Adrenal gland (tissue), 12 donors: ENCODE data around the gene COQ10A. TPM values are rescaled to one million over a fixed set of nuclear protein-coding genes. Genes with fewer than 3 reads are reported as not detected.
A peak's percentile ranks its signal among the peaks of the same experiment; 100 is the strongest.

ENCODE experiments used
- DNase-seq, 7 donors: peaks; one replicate each; pipeline ENCODE4 v3.0.0-alpha.2; 2019 to 2020
- H3K27ac ChIP-seq, 5 donors: fragments of 200-600 bp; sonication (generic) in 4 of 5; 1 replicate in 3 of 5; 2 replicates in 2 of 5; pipeline versions ENCODE4 v1.5.1 to v1.8.0; 2016 to 2020; ENCODE audit warnings: mild to moderate bottlenecking in 1 of 5
- H3K27me3 ChIP-seq: fragments of 200-600 bp; 2 replicates; pipeline ENCODE4 v1.8.0; 2021
- H3K36me3 ChIP-seq, 2 donors: fragments of 200-600 bp; replicated peaks in 1 of 2; 1 replicate in 1 of 2; 2 replicates in 1 of 2; pipeline versions ENCODE4 v1.5.1 to v1.8.0; 2018 to 2022
- H3K4me1 ChIP-seq, 2 donors: fragments of 200-600 bp; replicated peaks in 1 of 2; 1 replicate in 1 of 2; 2 replicates in 1 of 2; pipeline versions ENCODE4 v1.5.1 to v1.8.0; 2018 to 2021
- H3K4me3 ChIP-seq, 4 donors: fragments of 200-600 bp; sonication (generic) in 3 of 4; one replicate each; pipeline ENCODE4 v1.5.1; 2016 to 2018
- H3K9me3 ChIP-seq, 3 donors: fragments of 200-600 bp; sonication (generic) in 1 of 3; replicated peaks in 1 of 3; 1 replicate in 2 of 3; 2 replicates in 1 of 3; pipeline versions ENCODE4 v1.5.1 to v1.8.0; 2016 to 2021
- CTCF ChIP-seq, 6 experiments: fragments of 450-650 bp in 4 of 6; fragments of 200-600 bp in 2 of 6; sonication (generic) in 1 of 6; IDR thresholded peaks; 1 replicate in 5 of 6; 2 replicates in 1 of 6; pipeline versions ENCODE4 v1.5.1 to v1.8.0; 2016 to 2021; ENCODE audit warnings: antibody characterized with exemption in 6 of 6, mild to moderate bottlenecking in 2 of 6, moderate library complexity in 1 of 6
- POLR2A ChIP-seq, 2 donors: fragments of 450-650 bp; IDR thresholded peaks; one replicate each; pipeline ENCODE4 v1.6.1; 2017; ENCODE audit warnings: antibody characterized with exemption in 2 of 2, mild to moderate bottlenecking in 2 of 2, moderate library complexity in 1 of 2
- WGBS, 4 donors: extraction: QIAGEN DNeasy Blood & Tissue Kit in 2 of 4; methylation state at CpG; one replicate each; pipeline versions ENCODE4 v1.1.5 to v1.1.7; 2013 to 2017; 5-methylcytosine and 5-hydroxymethylcytosine counted together
- intact Hi-C, 2 donors: fragments of 100-400 bp; cut with DNase I; formaldehyde crosslinking; loops; one replicate each; pipeline versions ENCODE4 v1.14.1 to v1.15.0; 2022 to 2023
- polyA plus RNA-seq, 3 donors: library from polyadenylated mRNA; stranded (reverse); fragments of 200-250 nt in 2 of 3; fragments of 350-450 nt in 1 of 3; fragmentation: Illumina TruSeq in 1 of 3; extraction: RNeasy Lipid Tissue Mini Kit (QIAGEN cat#74804) in 1 of 3; gene quantifications; one replicate each; pipeline ENCODE4 v1.2.3, GENCODE V29; 2013 to 2014
- total RNA-seq, 9 donors: library from RNA; depleted of rRNA in 4 of 9; stranded (reverse); fragments of >200 nt in 4 of 9; fragments of 120-200 nt in 1 of 9; fragmentation: NEBNext Ultra II Directional in 1 of 9; extraction: Animal tissue kit (Norgen Biotek cat#: 25700) in 1 of 9; gene quantifications; one replicate each; pipeline versions ENCODE4 v1.1.0 to v1.2.4, GENCODE V29; 2013 to 2023
- donor health status: healthy with polysubstance abuse.
- donor health status: Bipolar disorder and iron deficiency.
- donor health status: DM: yes; HTN: yes; CAD: no.
- donor health status: DM: no; HTN: no; CAD: no.
- donor health status: DM: no; HTN: no; CAD: no.
- donor health status: DM: yes; HTN: yes; CAD: no.

COQ10A gene
- total and polyA plus RNA-seq, 12 donors, result 24.2 to 65.1 (median 35.1) TPM

- intact Hi-C loops, result no loop called here
- H3K27me3 ChIP-seq, result no peaks in the 10 kb centered on the region
- TF ChIP-seq POLR2A (IDR thresholded peaks at IDR 0.05) (no peak), CTCF (IDR thresholded peaks at IDR 0.05) (no peak)
- H3K27ac ChIP-seq, result peak overlapping the region; percentile 84 to 95 (median 91)
- no peaks in the 10 kb centered on the region for H3K9me3 ChIP-seq
- H3K4me1 ChIP-seq, result peaks cover 48 to 61% of the 10 kb centered on the region in 2 donors
- H3K36me3 ChIP-seq, result peaks cover 0 to 9% of the 10 kb centered on the region in 2 donors
- WGBS, 4 donors, result 0 to 1% (median 0%) methylated on average over 8 to 10 of the region's 10 CpGs
- peak overlapping the region; percentile 63 to 89 (median 86) for H3K4me3 ChIP-seq
- peak in 2 of 7 donors; percentile 25 to 31 for DNase-seq
Observed at GRCh38 chr12:56299308-56299852, 32.6 kb downstream of the COQ10A start.

GRCh38 chr12:56299853-56300643 lies 33.3 kb downstream of the COQ10A start, which contains the start of gene CS:
TSS of gene CS (minus strand) at chr12:56300330. CDS start at chr12:56300201, 129 bp downstream.
- peak; percentile 99 to 100 (median 99) for DNase-seq
- H3K4me1 ChIP-seq, result peaks cover 48 to 61% of the 10 kb centered on the region in 2 donors
- peak within 1 kb of the TSS; percentile 84 to 95 (median 91) for H3K27ac ChIP-seq
- H3K9me3 ChIP-seq, result no peaks in the 10 kb centered on the region
- H3K4me3 ChIP-seq, result peak within 1 kb of the TSS; percentile 63 to 89 (median 86)
- peaks cover 0 to 6% of the 10 kb centered on the region in 2 donors for H3K36me3 ChIP-seq
- 0% methylated on average over 15 to 63 of the region's 63 CpGs for WGBS, 4 donors
- no peaks in the 10 kb centered on the region for H3K27me3 ChIP-seq
- intact Hi-C loops, result no loop called here
- TF ChIP-seq POLR2A (IDR thresholded peaks at IDR 0.05), result peak; percentile 82 to 93
- TF ChIP-seq CTCF (IDR thresholded peaks at IDR 0.05), result peak in 1 of 6 experiments; percentile 11

GRCh38 chr12:56300644-56301464 lies 34.1 kb downstream of the COQ10A start:
- Histone ChIP-seq H3K4me1 (peaks cover 48 to 61% of the 10 kb centered on the region in 2 donors), H3K36me3 (peaks cover 0 to 10% of the 10 kb centered on the region in 2 donors), H3K4me3 (peak overlapping the region in 3 of 4 donors; percentile 33 to 89 (median 84)), H3K9me3 (no peaks in the 10 kb centered on the region), H3K27ac (peak overlapping the region; percentile 84 to 95 (median 91)), H3K27me3 (no peaks in the 10 kb centered on the region)
- peak in 3 of 7 donors; percentile 21 to 36 (median 31) for DNase-seq
- intact Hi-C loops, result no loop called here
- WGBS, 4 donors, result 27 to 40% (median 29%) methylated on average over 21 of the region's 21 CpGs
- TF ChIP-seq CTCF (IDR thresholded peaks at IDR 0.05) (no peak), POLR2A (IDR thresholded peaks at IDR 0.05) (no peak)

- Histone ChIP-seq H3K9me3 (no peaks in the 10 kb centered on the region), H3K4me3 (no peak overlapping the region), H3K4me1 (peaks cover 18 to 29% of the 10 kb centered on the region in 2 donors), H3K27ac (no peak overlapping the region), H3K36me3 (peaks cover 0 to 24% of the 10 kb centered on the region in 2 donors), H3K27me3 (no peaks in the 10 kb centered on the region)
- TF ChIP-seq POLR2A (IDR thresholded peaks at IDR 0.05) (no peak), CTCF (IDR thresholded peaks at IDR 0.05) (no peak)
- intact Hi-C loops, result no loop called here
- no peak for DNase-seq
- WGBS, 4 donors, result 89 to 100% (median 90%) methylated on average over 3 of the region's 3 CpGs
Observed at GRCh38 chr12:56304276-56304675, 37.5 kb downstream of the COQ10A start.
